Coronary artery (tissue), 2 donors: ENCODE results near the gene FAAP20.
"Not testable (repeated sequence)": the region's sequence is repeated elsewhere in the genome, so short reads cannot be mapped to it uniquely, and the experiment has no call there.

ENCODE experiments used
- DNase-seq: peaks from one replicate; pipeline ENCODE4 v3.0.0-alpha.2; 2017; ENCODE audit warnings: low spot score
- H3K27ac ChIP-seq, 2 donors: fragments of 200-600 bp; sonication (generic); one replicate each; pipeline ENCODE4 v1.5.1; 2016 to 2019
- H3K4me3 ChIP-seq: fragments of 200-600 bp; sonication (generic); 2 replicates; pipeline ENCODE4 v1.5.1; 2016; ENCODE audit warnings: mild to moderate bottlenecking, moderate library complexity
- TF ChIP-seq, protein P1 (sequence below): fragments of 200-600 bp; sonication (generic); IDR thresholded peaks from one replicate; pipeline ENCODE4 v1.5.1; 2019; ENCODE audit warnings: antibody characterized with exemption

Gene FAAP20

DNA sequence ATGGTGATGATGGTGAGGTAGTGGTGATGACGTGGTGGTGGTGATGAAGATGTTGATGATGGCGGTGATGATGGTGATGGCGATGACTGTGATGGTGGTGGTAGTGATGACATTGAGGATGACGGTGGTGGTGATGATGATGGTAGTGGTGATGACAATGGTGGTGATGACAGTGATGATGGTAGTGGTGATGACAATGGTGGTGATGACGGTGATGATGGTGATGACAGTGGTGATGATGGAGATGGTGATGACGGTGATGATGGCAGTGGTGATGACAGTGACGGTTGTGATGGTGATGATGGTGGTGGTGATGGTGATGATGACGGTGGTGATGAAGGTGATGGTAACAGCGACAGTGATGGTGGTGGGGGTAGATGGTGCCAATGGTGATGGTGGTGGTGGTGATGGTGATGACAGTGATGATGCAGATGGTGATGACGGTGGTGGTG, 39.4 kb downstream of the FAAP20 start:
- no peak overlapping the region for H3K4me3 ChIP-seq
- H3K27ac ChIP-seq = no peak overlapping the region
- TF ChIP-seq, protein P1, sequence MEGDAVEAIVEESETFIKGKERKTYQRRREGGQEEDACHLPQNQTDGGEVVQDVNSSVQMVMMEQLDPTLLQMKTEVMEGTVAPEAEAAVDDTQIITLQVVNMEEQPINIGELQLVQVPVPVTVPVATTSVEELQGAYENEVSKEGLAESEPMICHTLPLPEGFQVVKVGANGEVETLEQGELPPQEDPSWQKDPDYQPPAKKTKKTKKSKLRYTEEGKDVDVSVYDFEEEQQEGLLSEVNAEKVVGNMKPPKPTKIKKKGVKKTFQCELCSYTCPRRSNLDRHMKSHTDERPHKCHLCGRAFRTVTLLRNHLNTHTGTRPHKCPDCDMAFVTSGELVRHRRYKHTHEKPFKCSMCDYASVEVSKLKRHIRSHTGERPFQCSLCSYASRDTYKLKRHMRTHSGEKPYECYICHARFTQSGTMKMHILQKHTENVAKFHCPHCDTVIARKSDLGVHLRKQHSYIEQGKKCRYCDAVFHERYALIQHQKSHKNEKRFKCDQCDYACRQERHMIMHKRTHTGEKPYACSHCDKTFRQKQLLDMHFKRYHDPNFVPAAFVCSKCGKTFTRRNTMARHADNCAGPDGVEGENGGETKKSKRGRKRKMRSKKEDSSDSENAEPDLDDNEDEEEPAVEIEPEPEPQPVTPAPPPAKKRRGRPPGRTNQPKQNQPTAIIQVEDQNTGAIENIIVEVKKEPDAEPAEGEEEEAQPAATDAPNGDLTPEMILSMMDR = no peak
- no peak for DNase-seq

DNA sequence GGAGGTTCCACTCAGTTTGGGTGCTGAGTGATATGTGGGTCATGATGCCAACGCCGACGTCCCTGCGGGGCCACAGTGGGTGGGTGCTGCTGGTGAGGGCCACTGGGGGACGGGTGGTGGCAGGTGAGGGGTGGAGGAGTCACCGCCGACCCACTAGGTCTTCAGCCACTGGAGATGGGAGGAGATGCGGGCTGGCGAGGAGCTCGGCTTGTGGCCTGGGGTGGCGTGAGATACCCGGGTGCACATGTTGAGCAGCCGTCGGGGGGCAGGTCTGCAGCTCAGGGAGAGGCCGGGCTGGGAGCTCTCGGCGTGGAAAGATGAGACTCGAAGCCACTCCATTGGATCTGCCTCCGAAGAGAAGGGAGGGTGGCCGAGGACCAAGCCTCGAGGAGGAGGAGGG, 40.5 kb downstream of the FAAP20 start:
- TF ChIP-seq, protein P1 = no peak
- DNase-seq = no peak
- Histone ChIP-seq H3K4me3 (no peak overlapping the region), H3K27ac (no peak overlapping the region)

DNA sequence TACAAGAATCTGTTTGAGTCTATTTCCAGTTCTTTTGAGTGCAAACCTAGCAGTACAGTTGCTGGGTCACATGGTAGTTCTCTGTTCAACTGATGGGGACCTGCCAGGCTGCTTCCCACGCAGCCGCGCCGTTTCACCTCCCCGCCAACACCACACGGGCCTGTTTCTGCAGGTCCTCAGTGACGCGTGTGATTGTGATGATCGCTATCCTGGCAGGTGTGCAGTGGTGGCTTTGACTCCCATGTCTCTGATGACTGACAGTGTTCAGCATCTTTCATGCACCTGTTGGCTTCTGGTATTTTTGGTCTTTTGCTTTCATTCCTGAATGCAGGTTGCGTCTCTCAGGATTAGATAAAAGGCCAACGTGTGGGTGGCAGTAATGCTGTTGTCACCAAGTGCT, 41.6 kb downstream of the FAAP20 start:
- TF ChIP-seq, protein P1 = no peak
- Histone ChIP-seq H3K4me3 (no peak overlapping the region), H3K27ac (no peak overlapping the region)
- DNase-seq = no peak

DNA sequence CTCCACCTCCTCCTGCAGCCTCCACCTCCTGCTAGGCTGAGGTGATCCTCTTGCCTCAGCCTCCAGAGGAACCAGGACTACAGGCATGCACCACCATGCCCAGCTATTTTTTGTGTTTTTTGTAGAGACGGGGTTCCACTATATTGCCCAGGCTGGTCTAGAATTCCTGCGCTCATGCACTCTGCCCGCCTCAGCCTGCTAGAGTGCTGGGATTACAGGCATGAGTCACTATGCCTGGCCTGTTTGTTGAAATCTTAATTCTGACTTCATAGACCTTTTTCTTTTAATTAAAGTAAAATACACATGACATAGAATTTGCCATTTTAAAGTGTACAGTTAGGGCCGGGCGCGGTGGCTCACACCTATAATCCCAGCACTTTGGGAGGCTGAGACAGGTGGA, 42.7 kb downstream of the FAAP20 start:
- no peak overlapping the region for H3K4me3 ChIP-seq
- TF ChIP-seq, protein P1 = no peak
- H3K27ac ChIP-seq = no peak overlapping the region
- DNase-seq = no peak

DNA sequence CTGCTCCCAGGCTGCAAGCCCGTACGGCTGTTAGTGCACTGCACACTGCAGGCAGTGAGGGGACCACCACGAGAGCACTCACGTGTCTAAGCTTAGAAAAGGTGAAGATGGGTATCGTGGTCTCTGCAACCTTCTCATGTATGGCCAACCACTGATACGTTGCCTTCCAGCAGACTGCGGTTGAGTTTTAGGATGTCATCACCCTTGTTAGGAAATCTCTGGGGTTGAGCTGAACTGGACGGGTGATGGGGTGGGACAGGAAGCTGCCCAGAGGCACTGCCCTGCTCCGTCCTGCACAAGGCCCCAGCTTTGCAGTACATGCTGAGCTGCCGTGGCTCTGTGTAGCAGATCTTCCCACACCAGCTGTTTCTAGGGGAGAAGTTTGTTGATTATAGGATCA, 43.3 kb downstream of the FAAP20 start:
- H3K4me3 ChIP-seq = no peak overlapping the region
- TF ChIP-seq, protein P1 = no peak
- H3K27ac ChIP-seq = no peak overlapping the region
- DNase-seq = no peak

DNA sequence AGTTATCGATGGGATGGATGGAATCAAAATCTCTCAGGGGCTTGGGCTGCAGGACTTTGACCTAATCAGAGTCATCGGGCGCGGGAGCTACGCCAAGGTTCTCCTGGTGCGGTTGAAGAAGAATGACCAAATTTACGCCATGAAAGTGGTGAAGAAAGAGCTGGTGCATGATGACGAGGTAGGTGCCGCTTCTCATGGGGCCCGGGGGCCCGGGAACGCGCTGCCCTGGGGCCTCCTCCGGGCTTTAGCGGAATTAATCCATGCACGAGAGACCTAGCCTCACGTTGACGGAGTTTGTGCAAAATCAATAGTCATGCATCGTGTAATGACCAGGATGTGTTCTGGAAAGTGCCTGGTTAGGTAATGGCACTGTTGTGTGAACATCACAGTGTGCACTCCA, 43.8 kb downstream of the FAAP20 start:
- no peak overlapping the region for H3K27ac ChIP-seq
- no peak overlapping the region for H3K4me3 ChIP-seq
- TF ChIP-seq, protein P1 = no peak
- DNase-seq = no peak

DNA sequence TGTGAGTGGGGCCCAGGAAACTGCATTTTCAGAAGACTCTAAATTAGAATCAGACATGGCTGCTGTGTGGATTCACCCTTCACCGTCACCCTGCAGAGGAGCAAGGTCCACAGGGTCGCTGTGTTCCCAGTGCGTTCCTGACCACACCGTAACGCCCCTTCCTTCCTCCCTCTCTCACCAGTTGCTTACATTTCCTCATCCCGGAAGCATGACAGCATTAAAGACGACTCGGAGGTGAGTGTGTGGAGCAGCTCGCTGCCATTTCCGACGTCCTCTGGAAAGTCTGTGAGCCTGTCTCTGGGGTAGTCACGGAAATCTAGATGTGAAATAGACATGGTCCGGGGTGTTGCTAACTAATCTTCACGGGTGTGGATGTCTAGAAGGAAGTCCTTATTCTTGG, 45.9 kb downstream of the FAAP20 start:
- TF ChIP-seq, protein P1 = no peak
- no peak overlapping the region for H3K4me3 ChIP-seq
- no peak for DNase-seq
- no peak overlapping the region for H3K27ac ChIP-seq

DNA sequence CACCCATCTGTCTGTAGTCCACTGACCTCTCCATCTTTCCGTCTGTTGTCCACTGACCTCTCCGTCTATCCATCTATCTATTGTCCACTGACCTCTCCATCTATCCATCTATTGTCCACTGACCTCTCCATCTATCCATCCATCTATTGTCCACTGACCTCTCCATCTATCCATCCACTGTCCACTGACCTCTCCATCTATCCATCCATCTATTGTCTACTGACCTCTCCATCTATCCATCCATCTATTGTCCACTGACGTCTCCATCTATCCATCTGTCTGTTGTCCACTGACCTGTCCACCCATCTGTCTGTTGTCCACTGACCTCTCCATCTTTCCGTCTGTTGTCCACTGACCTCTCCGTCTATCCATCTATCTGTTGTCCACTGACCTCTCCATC, 46.7 kb downstream of the FAAP20 start:
- not testable (repeated sequence) for H3K27ac ChIP-seq, DNase-seq

More for the DNA sequence above, 46.7 kb downstream of the FAAP20 start:
- not testable (repeated sequence) for H3K4me3 ChIP-seq
